OCI-LY3 (cell line): Measurements from ENCODE around the gene SEPHS2.

Experiments
- CTCF ChIP-seq: fragments of 200-600, 300-600 bp; sonication (generic); IDR thresholded peaks from 2 replicates; pipeline ENCODE4 v1.5.1; 2014; ENCODE audit warnings: antibody characterized with exemption, low read length, low read depth
- EZH2phosphoT487 ChIP-seq: fragments of 200-600 bp; shearing (Covaris generic); IDR thresholded peaks from 2 replicates; pipeline ENCODE4 v1.6.1; 2018; ENCODE audit warnings: antibody characterized with exemption, mixed run types, low read depth

DNA sequence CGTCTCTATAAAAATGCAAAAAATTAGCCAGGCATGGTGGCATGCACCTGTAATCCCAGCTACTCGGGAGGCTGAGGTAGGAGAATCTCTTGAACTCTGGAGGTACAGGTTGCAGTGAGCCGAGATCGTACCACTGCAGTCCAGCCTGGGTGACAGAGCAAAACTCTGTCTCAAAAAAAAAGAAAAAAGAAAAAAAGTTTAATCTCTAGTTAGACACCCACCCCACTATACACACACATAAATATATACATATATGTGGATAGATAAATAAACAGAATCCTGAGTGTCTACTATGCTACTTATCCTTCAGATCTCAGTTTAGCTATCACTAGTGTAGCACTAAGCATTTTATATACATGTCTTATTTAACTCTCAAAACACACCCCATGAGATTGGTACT is 45.6 kb upstream of the SEPHS2 start:
- TF ChIP-seq CTCF (no peak), EZH2phosphoT487 (no peak)
